Stimulated activated CD4-positive, alpha-beta T cell treated with anti-CD3 and anti-CD28 coated beads, Interleukin-4, amount 100 ng/mL, for 48 hours (primary cell): Measurements from ENCODE around the gene SH3RF2.

Experiments used
- DNase-seq, 2 donors: peaks; one replicate each; pipeline ENCODE4 v3.0.0-alpha.2; 2020; ENCODE audit warnings: low read depth in 2 of 2

The SH3RF2 gene

DNA sequence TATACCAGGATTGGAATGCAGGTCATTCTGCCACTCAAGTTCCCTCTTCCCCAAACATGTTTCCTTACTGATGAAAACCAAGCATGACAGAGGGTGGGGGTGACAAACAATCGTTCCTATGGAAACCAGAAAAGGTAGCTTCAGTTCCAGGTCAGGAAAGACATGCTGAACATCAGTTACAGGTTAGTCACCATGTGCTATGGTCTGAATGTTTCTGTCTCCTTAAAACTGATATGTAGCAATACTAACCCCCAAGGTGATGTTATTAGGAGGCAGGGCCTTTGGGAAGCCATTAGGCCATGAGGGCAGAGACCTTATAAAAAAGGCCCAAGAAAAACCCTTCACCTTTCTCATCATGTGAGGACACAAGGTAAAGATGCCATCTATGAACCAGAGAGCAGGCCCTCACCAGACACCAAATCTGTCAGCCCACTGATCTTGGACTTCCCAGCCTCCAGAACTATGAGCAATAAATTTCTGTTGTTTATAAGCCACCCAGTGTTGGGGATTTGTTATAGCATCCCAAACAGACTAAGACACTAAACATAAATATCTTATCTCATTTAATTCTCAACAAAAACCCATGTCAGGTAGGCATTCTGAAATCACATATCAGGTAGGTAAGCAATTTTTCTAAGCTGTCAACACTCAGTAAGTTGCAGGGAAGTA lies 15.7 kb upstream of the SH3RF2 start:
- no peak for DNase-seq

DNA sequence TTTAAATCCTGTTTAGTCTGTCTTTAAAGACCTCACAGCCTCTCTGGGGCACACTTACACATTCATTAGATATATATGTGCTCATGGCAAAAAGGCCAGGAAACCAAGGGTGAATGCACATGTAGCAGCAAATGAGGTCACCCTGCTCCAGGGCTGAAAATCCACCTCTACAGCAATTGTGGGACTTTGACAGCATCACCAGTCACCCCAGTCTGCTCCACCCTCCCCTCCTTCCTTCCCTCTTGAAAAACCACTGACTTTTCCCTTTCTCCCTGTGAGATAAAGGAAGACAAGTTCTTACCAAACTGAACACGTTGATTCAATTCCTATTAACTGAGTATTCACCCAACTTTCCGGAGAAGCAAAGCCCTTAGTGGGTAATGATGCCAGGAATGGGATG lies 15.2 kb upstream of the SH3RF2 start:
- DNase-seq = no peak

GRCh38 chr5:145922059-145922458 lies 14.3 kb upstream of the SH3RF2 start:
- DNase-seq = no peak

- DNase-seq = no peak
These were observed 13.0 kb upstream of the SH3RF2 start for GRCh38 chr5:145923405-145923804.

DNA sequence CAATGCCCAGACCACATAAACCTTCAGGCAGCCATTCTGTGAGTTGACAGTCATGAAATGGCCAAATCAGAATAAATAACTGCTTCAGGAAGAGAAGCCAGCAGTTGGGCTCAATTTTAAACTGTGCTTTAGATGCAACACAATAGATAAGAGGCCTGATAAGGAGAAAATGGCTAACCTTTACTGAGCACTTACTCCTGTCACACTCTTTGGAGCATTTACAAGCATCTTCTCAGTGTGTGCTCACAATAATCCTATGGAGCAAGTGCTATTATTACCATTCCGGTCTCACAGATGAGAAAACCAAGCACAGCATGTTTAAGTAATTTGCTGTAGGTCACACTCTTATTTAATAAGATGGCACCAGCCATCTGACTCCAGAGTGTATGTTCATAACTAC lies 11.5 kb upstream of the SH3RF2 start:
- no peak for DNase-seq

- DNase-seq = no peak
These were observed 11.0 kb upstream of the SH3RF2 start for GRCh38 chr5:145925353-145925752.

GRCh38 chr5:145925803-145926202 lies 10.6 kb upstream of the SH3RF2 start:
- DNase-seq = no peak

- no peak for DNase-seq
These were observed 4.7 kb upstream of the SH3RF2 start for GRCh38 chr5:145931718-145932117.

DNA sequence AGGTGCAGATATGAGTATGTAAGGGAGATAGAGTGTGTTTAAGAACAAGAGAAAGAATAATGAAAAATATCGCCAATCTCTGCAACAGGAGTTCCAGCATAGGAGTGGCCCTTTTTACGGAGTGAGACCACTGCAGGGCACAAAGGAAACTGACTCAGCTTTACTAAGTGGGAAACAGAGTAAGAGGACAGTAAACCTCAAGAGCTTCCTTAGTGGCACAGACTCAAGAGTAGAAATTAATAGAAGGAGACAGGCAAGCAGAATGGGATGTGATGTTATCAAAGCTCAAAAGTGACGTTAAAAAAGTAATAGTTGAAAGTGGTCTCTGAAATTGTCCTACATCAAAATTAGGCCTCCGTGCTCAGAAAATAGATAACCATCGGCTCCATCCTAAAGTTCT lies 2.1 kb upstream of the SH3RF2 start:
- no peak for DNase-seq

DNA sequence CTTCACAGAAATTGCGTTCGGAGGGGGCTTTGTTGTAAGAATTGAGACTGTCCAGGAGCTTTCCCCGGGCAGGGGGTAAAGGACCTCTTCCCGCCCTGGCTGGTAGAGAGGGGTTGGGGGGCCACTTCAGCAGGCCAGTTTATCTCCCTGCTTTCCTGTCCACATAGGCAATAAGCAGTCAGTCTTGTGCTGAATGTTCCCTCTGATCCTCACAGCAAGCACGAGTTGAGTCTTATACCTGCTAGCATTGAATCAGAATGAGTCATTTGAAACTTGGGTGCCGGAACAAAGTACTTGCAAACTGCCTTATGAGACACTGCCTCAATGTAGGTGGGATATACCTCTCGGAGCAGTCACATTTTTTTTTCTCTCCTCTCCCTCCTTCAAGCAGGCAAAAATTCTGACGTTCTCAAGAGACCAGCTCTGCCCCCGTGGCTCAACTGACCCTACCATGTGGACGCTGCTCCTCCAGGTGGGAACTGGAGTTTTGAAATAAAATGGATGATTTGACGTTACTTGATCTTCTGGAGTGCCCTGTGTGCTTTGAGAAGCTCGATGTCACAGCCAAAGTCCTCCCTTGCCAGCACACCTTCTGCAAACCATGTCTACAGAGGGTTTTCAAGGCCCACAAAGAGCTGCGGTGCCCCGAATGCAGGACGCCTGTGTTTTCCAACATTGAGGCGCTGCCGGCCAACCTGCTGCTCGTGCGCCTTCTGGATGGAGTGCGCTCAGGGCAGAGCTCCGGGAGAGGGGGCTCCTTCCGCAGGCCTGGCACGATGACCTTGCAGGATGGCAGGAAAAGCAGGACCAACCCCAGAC lies 1.3 kb downstream of the SH3RF2 start:
- no peak for DNase-seq

- DNase-seq = no peak
These were observed 2.6 kb downstream of the SH3RF2 start for GRCh38 chr5:145938776-145939539.

- no peak for DNase-seq
These were observed 3.2 kb downstream of the SH3RF2 start for GRCh38 chr5:145939540-145940065.

DNA sequence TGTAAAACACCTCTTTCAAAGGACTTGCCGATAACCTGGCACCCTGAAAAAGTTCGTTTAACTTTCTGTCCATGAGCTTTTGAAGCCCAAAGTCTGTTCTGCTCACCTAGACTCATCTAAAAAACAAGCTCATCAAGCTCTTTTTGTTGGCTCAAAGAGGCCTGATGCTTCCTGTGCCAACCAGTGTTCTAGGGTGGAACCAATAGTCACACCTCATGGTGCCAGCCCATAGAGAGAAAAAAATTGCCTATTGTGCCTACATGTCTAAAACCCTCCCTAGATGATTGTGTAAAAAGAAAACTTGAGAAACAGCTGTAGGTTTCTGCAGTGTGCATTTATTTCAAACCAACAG lies 4.7 kb downstream of the SH3RF2 start:
- DNase-seq = no peak

DNA sequence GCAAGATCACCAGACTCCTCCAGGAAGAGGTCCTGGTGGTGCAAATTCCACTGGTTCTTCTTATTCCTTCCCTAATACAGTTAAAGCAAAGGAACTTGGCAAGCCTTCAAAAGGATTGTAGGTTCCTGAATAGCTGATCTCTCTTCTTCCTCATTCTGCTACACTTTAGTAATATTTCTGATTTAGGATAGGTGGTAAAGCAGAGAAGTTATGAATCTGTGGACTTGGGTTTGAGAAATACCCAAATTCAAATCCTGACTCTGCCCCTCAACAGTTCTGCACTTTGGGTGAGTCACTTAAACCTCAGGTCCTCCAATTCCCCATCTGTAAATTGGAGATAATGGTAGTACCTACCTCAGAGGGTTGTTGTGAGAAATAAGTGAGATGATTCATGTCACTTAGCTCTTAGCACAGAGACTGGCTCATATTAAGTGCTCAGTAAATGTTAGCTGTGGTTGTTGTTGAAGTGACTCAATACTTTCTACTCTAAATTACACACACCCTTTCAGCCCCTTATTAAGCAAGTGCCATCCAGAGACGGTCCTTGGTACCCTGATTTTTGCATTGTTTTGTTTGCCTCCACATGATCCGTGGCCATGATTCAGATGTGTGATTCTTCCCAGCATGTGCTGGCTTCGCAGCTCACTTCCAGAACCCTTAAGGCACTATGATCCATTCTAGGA lies 5.2 kb downstream of the SH3RF2 start:
- no peak for DNase-seq

DNA sequence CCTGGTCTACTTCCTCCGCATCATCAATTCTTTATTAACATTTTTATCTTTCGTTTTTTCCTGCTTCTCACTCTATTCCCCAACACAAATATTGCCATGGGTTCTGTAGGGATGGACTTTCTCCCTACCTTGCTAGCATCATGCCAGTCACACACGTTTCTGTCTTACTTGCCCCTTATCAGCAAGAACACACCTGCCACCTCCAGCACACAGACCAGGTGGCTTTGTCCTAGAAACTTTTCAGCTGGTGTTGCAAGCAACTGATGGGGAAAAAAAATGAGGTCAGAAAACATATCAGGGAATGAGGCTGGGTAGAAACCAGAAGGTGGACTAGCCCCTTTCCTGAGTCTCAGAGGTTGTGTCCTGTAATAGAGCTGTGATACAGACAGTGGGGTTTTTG lies 5.8 kb downstream of the SH3RF2 start:
- DNase-seq = no peak

GRCh38 chr5:145942749-145943148 lies 6.4 kb downstream of the SH3RF2 start:
- no peak for DNase-seq

DNA sequence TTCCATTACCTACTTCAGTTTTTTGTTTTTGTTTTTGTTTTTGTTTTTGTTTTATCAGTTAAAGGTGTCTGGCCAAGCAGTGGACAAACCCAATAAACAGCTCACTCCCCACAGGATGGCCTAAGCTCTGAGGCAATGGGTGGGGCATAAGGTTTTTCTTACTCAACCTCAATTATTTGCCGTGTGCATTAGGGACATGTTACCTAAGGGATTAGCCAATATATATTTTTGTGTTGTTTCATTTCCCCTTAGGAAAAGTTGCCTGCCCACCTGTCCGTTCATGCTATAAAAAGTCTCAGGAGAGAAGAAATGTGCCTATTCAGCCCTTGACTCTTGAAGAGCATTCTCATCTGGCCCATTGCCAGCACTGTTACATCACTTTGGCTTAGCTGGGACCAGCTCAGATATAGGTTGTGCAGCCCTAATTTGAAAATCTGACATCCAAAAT lies 7.3 kb downstream of the SH3RF2 start:
- DNase-seq = no peak

DNA sequence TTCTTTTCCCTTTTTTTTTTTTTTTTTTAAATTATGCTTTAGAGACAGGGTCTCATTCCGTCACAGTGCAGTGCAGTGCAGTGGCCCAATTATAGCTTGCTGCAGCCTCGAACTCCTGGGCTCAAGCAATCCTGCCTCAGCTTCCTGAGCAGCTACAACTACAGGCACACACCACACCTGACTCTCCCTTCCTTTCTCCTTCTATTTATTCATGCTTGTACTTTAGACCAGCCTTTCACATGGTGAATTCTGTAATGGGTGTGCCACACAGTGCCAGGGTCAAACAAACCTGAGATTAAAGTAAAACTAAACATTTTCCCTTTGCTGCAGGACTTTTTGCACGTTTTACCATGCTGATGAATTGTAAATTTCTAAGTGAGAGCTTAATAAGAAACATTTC lies 8.0 kb downstream of the SH3RF2 start:
- DNase-seq = no peak

GRCh38 chr5:145945620-145946111 lies 9.3 kb downstream of the SH3RF2 start:
- no peak for DNase-seq

- no peak for DNase-seq
These were observed 9.9 kb downstream of the SH3RF2 start for GRCh38 chr5:145946112-145946861.

DNA sequence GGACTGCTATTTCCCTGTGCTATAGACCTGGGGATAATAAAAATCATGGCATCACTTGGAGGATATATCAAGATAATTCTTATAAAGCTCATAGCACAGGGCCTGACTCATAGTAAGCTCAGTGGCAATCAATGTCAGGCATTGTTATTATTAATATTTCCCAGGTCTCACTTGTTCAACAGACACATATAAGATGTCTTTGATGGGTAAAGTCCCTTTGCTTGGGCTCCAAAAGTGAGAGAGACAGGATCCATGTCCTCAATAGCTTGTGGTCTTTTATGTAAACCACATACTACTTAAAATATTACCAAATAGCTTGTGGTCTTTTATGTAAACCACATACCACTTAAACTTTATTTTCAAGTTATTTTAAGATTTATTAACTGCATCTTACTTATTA lies 11.2 kb downstream of the SH3RF2 start:
- no peak for DNase-seq
